Activated naive CD4-positive, alpha-beta T cell treated with anti-CD3 and anti-CD28 coated beads for 36 hours (primary cell): Measurements from ENCODE around the gene GOT2. TPM values are rescaled to one million over a fixed set of nuclear protein-coding genes. Genes with fewer than 3 reads are reported as not detected.
"Not testable (repeated sequence)": the region's sequence is repeated elsewhere in the genome, so short reads cannot be mapped to it uniquely, and the experiment has no call there.

ENCODE experiments used
- CTCF ChIA-PET: fragments of 350-600 bp; sonication (Branson Sonifier 250); formaldehyde crosslinking; loops from one replicate; lab custom pipeline; 2021; ENCODE audit warnings: antibody characterized with exemption; lab: Charles Lee
- DNase-seq: peaks from one replicate; pipeline ENCODE4 v3.0.0-alpha.2; 2020
- H3K27ac Mint-ChIP-seq: one replicate; pipeline ENCODE4 v1.8.0; 2021; ENCODE audit warnings: mild to moderate bottlenecking, mixed read lengths
- H3K27me3 Mint-ChIP-seq: one replicate; pipeline ENCODE4 v1.8.0; 2021; ENCODE audit warnings: low read depth, mixed read lengths
- H3K36me3 Mint-ChIP-seq: one replicate; pipeline ENCODE4 v1.8.0; 2021; ENCODE audit warnings: low read depth, mixed read lengths
- H3K4me1 Mint-ChIP-seq: one replicate; pipeline ENCODE4 v1.8.0; 2021; ENCODE audit warnings: low read depth, mixed read lengths
- H3K4me3 Mint-ChIP-seq: one replicate; pipeline ENCODE4 v1.8.0; 2021; ENCODE audit warnings: mild to moderate bottlenecking, moderate library complexity, mixed read lengths
- H3K9me3 Mint-ChIP-seq: one replicate; pipeline ENCODE4 v1.8.0; 2021; ENCODE audit warnings: mixed read lengths
- intact Hi-C: fragments of 100-400 bp; cut with micrococcal nuclease; formaldehyde crosslinking; loops from one replicate; pipeline ENCODE4 v1.15.1; 2023
- total RNA-seq, 2 experiments: library from RNA; stranded (reverse); gene quantifications; one replicate each; pipeline ENCODE4 v1.2.3, GENCODE V29; 2021

The GOT2 gene
- total RNA-seq: 100 to 1,000 TPM; 156 to 162 TPM

GRCh38 chr16:58733671-58734458 lies at the start of gene GOT2:
TSS of gene GOT2 (minus strand) at chr16:58734316. CDS start at chr16:58734228, 88 bp downstream.
- Mint-ChIP-seq H3K4me3 (peak within 1 kb of the TSS; percentile 95), H3K27ac (peak within 1 kb of the TSS; percentile 84), H3K27me3 (no peaks in the 10 kb centered on the region), H3K9me3 (no peaks in the 10 kb centered on the region), H3K4me1 (peaks cover 42% of the 10 kb centered on the region), H3K36me3 (peaks cover 13% of the 10 kb centered on the region)
- intact Hi-C loops: loop anchor here (2.0 to 10.0 kb wide), 5 partner anchors 341 to 858 kb away; partner anchors contain the start of genes CFAP20, GINS3 and MMP15
- CTCF ChIA-PET: interaction anchor here (0.5 to 2.7 kb wide), 4 partner anchors 22 to 322 kb away, joined by 3 to 12 read pairs (median 4); no protein-coding TSS in a partner anchor
- DNase-seq: peak; percentile 83

- H3K4me1 Mint-ChIP-seq, H3K27ac Mint-ChIP-seq, DNase-seq, H3K27me3 Mint-ChIP-seq, H3K36me3 Mint-ChIP-seq, H3K9me3 Mint-ChIP-seq, CTCF ChIA-PET, intact Hi-C loops, H3K4me3 Mint-ChIP-seq: not testable (repeated sequence)
Observed at GRCh38 chr16:58779291-58779690, 45.2 kb upstream of the GOT2 start.

GRCh38 chr16:58773870-58774269 lies 39.8 kb upstream of the GOT2 start:
- no peaks in the 10 kb centered on the region for H3K4me1 Mint-ChIP-seq
- H3K9me3 Mint-ChIP-seq: no peaks in the 10 kb centered on the region
- H3K27ac Mint-ChIP-seq: no peak overlapping the region
- no peak overlapping the region for H3K4me3 Mint-ChIP-seq
- H3K36me3 Mint-ChIP-seq: no peaks in the 10 kb centered on the region
- CTCF ChIA-PET: interaction anchor here (0.7 kb wide), 1 partner anchor 456 kb away, joined by 3 read pairs; no protein-coding TSS in a partner anchor
- H3K27me3 Mint-ChIP-seq: no peaks in the 10 kb centered on the region
- intact Hi-C loops: no loop called here
- no peak for DNase-seq

GRCh38 chr16:58768145-58768544 lies 34.0 kb upstream of the GOT2 start:
- no peak for DNase-seq
- Mint-ChIP-seq H3K27ac (no peak overlapping the region), H3K9me3 (no peaks in the 10 kb centered on the region), H3K27me3 (no peaks in the 10 kb centered on the region), H3K36me3 (no peaks in the 10 kb centered on the region), H3K4me3 (no peak overlapping the region), H3K4me1 (no peaks in the 10 kb centered on the region)
- CTCF ChIA-PET: no interaction called here
- intact Hi-C loops: no loop called here

- H3K9me3 Mint-ChIP-seq: no peaks in the 10 kb centered on the region
- H3K27me3 Mint-ChIP-seq: no peaks in the 10 kb centered on the region
- intact Hi-C loops: no loop called here
- no peaks in the 10 kb centered on the region for H3K4me1 Mint-ChIP-seq
- H3K36me3 Mint-ChIP-seq: no peaks in the 10 kb centered on the region
- CTCF ChIA-PET: interaction anchor here (1.2 kb wide), 1 partner anchor 12 kb away, joined by 3 read pairs; no protein-coding TSS in a partner anchor
- no peak for DNase-seq
- no peak overlapping the region for H3K4me3 Mint-ChIP-seq
- no peak overlapping the region for H3K27ac Mint-ChIP-seq
Observed at GRCh38 chr16:58767581-58767980, 33.5 kb upstream of the GOT2 start.

GRCh38 chr16:58756650-58757332 lies 22.7 kb upstream of the GOT2 start:
- H3K9me3 Mint-ChIP-seq: no peaks in the 10 kb centered on the region
- intact Hi-C loops: loop anchor here (1.0 kb wide), 7 partner anchors 24 to 420 kb away; partner anchors contain the start of gene GINS3
- CTCF ChIA-PET: interaction anchor here (0.7 to 3.3 kb wide), 31 partner anchors 10 to 461 kb away, joined by 3 to 49 read pairs (median 5); partner anchors contain the start of genes GOT2, NDRG4 and SLC38A7
- H3K4me1 Mint-ChIP-seq: peaks cover 8% of the 10 kb centered on the region
- no peaks in the 10 kb centered on the region for H3K27me3 Mint-ChIP-seq
- no peak overlapping the region for H3K4me3 Mint-ChIP-seq
- no peaks in the 10 kb centered on the region for H3K36me3 Mint-ChIP-seq
- H3K27ac Mint-ChIP-seq: no peak overlapping the region
- DNase-seq: no peak

GRCh38 chr16:58755989-58756649 lies 22.0 kb upstream of the GOT2 start:
- intact Hi-C loops: loop anchor here (1.0 kb wide), 7 partner anchors 24 to 420 kb away; partner anchors contain the start of gene GINS3
- Mint-ChIP-seq H3K4me3 (peak overlapping the region; percentile 10), H3K27me3 (no peaks in the 10 kb centered on the region), H3K4me1 (peaks cover 8% of the 10 kb centered on the region), H3K36me3 (no peaks in the 10 kb centered on the region), H3K27ac (peak overlapping the region; percentile 11), H3K9me3 (no peaks in the 10 kb centered on the region)
- DNase-seq: peak; percentile 92
- CTCF ChIA-PET: interaction anchor here (0.6 to 3.3 kb wide), 42 partner anchors 9 to 460 kb away, joined by 3 to 49 read pairs (median 4); partner anchors contain the start of genes GOT2, NDRG4 and SLC38A7

GRCh38 chr16:58753711-58754134 lies 19.6 kb upstream of the GOT2 start:
- no peak for DNase-seq
- Mint-ChIP-seq H3K27ac (no peak overlapping the region), H3K27me3 (no peaks in the 10 kb centered on the region), H3K9me3 (no peaks in the 10 kb centered on the region), H3K4me3 (no peak overlapping the region), H3K36me3 (no peaks in the 10 kb centered on the region), H3K4me1 (peaks cover 8% of the 10 kb centered on the region)
- CTCF ChIA-PET: interaction anchor here (0.9 to 1.3 kb wide), 3 partner anchors 260 to 420 kb away, joined by 3 to 4 read pairs (median 3); no protein-coding TSS in a partner anchor
- intact Hi-C loops: no loop called here

GRCh38 chr16:58744497-58744896 lies 10.4 kb upstream of the GOT2 start:
- CTCF ChIA-PET: interaction anchor here (1.4 kb wide), 1 partner anchor 12 kb away, joined by 4 read pairs; no protein-coding TSS in a partner anchor
- H3K27ac Mint-ChIP-seq: no peak overlapping the region

GRCh38 chr16:58741976-58742375 lies 7.9 kb upstream of the GOT2 start:
- Mint-ChIP-seq H3K4me3 (no peak overlapping the region), H3K36me3 (no peaks in the 10 kb centered on the region), H3K27me3 (peaks cover 3% of the 10 kb centered on the region), H3K9me3 (no peaks in the 10 kb centered on the region), H3K4me1 (no peaks in the 10 kb centered on the region), H3K27ac (no peak overlapping the region)
- intact Hi-C loops: no loop called here
- no peak for DNase-seq
- CTCF ChIA-PET: interaction anchor here (1.4 kb wide), 1 partner anchor 14 kb away, joined by 3 read pairs; no protein-coding TSS in a partner anchor

More at GRCh38 chr16:58744497-58744896, 10.4 kb upstream of the GOT2 start:
- Mint-ChIP-seq H3K4me3 (no peak overlapping the region), H3K36me3 (no peaks in the 10 kb centered on the region), H3K9me3 (no peaks in the 10 kb centered on the region), H3K27me3 (peaks cover 3% of the 10 kb centered on the region), H3K4me1 (no peaks in the 10 kb centered on the region)
- no peak for DNase-seq
- intact Hi-C loops: no loop called here

GRCh38 chr16:58741166-58741565 lies 7.0 kb upstream of the GOT2 start:
- CTCF ChIA-PET: interaction anchor here (0.7 to 1.0 kb wide), 2 partner anchors 15 to 491 kb away, joined by 3 read pairs; no protein-coding TSS in a partner anchor
- H3K4me3 Mint-ChIP-seq: no peak overlapping the region
- intact Hi-C loops: no loop called here
- no peak overlapping the region for H3K27ac Mint-ChIP-seq
- H3K36me3 Mint-ChIP-seq: no peaks in the 10 kb centered on the region
- H3K27me3 Mint-ChIP-seq: peaks cover 3% of the 10 kb centered on the region
- no peaks in the 10 kb centered on the region for H3K4me1 Mint-ChIP-seq
- no peak for DNase-seq
- H3K9me3 Mint-ChIP-seq: no peaks in the 10 kb centered on the region
